HUES64 (cell line): ENCODE data around the gene CDH8.

Experiments
- H3K27ac ChIP-seq: 2 replicates; pipeline ENCODE4 v1.7.0; 2013; ENCODE audit warnings: low read depth, low read length, inconsistent platforms
- H3K27me3 ChIP-seq: 2 replicates; pipeline ENCODE4 v1.6.1; 2013; ENCODE audit warnings: mild to moderate bottlenecking, low read length; ENCODE audit not compliant: insufficient read depth
- H3K36me3 ChIP-seq: 2 replicates; pipeline ENCODE4 v1.6.1; 2013; ENCODE audit warnings: mild to moderate bottlenecking, low read length; ENCODE audit not compliant: insufficient read depth
- H3K4me1 ChIP-seq: 2 replicates; pipeline ENCODE4 v1.6.1; 2013; ENCODE audit warnings: mild to moderate bottlenecking, low read length, moderate library complexity; ENCODE audit not compliant: insufficient read depth
- H3K4me3 ChIP-seq: 2 replicates; pipeline ENCODE4 v1.5.1; 2013; ENCODE audit warnings: mild to moderate bottlenecking, low read length, moderate library complexity
- H3K9ac ChIP-seq: 2 replicates; pipeline ENCODE4 v1.6.1; 2013; ENCODE audit warnings: mild to moderate bottlenecking, low read depth, low read length
- H3K9me3 ChIP-seq: 2 replicates; pipeline ENCODE4 v1.6.1; 2013; ENCODE audit warnings: low read depth, low read length; ENCODE audit not compliant: insufficient read depth
- WGBS: fragments of 150-250, 120-280 bp; methylation state at CpG from one replicate; pipeline ENCODE4 v1.1.7; 2013; ENCODE audit warnings: missing lambda C conversion rate; 5-methylcytosine and 5-hydroxymethylcytosine counted together

CDH8 gene

GRCh38 chr16:62029947-62030346, 6.3 kb downstream of the CDH8 start:
- Histone ChIP-seq H3K27ac (no peak overlapping the region), H3K36me3 (no peaks in the 10 kb centered on the region), H3K4me1 (peaks cover 18% of the 10 kb centered on the region; the same call in 1 of the 2 replicates), H3K27me3 (peaks cover 32% of the 10 kb centered on the region), H3K9me3 (no peaks in the 10 kb centered on the region), H3K9ac (no peak overlapping the region), H3K4me3 (no peak overlapping the region)
- WGBS, result 94% methylated on average over 2 of the region's 3 CpGs

DNA sequence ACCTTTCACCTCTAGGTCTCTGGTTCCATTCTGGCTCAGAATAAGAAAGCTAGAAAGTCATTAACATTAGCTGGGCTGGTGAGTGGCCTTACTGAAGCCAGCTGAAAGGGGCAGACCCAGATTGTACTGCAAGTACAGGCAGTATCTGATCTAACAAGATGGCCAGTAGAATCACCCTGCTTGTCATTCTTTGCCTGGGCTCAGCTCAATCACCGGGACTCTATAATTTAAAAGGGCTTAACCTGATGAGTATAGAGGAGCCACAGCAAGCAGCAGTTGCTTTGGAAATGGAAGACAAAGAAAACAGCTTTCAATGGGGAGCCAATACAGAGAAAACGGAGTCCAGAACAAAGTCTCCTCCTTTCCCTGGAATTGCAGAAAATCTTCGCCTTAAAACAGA, 13.6 kb downstream of the CDH8 start:
- no peaks in the 10 kb centered on the region for H3K36me3 ChIP-seq
- no peak overlapping the region for H3K9ac ChIP-seq
- H3K27ac ChIP-seq, result no peak overlapping the region; the same call in 1 of the 2 replicates
- H3K4me1 ChIP-seq, result peaks cover 38% of the 10 kb centered on the region
- H3K27me3 ChIP-seq, result no peaks in the 10 kb centered on the region
- no peak overlapping the region for H3K4me3 ChIP-seq
- 68% methylated on average over 3 of the region's 3 CpGs for WGBS
- no peaks in the 10 kb centered on the region for H3K9me3 ChIP-seq

- Histone ChIP-seq H3K4me1 (peaks cover 44% of the 10 kb centered on the region), H3K27me3 (no peaks in the 10 kb centered on the region), H3K9ac (no peak overlapping the region), H3K9me3 (no peaks in the 10 kb centered on the region), H3K36me3 (no peaks in the 10 kb centered on the region), H3K4me3 (no peak overlapping the region), H3K27ac (no peak overlapping the region)
- 93% methylated on average over 11 of the region's 11 CpGs for WGBS
These were observed 15.1 kb downstream of the CDH8 start for GRCh38 chr16:62021161-62021581.

DNA sequence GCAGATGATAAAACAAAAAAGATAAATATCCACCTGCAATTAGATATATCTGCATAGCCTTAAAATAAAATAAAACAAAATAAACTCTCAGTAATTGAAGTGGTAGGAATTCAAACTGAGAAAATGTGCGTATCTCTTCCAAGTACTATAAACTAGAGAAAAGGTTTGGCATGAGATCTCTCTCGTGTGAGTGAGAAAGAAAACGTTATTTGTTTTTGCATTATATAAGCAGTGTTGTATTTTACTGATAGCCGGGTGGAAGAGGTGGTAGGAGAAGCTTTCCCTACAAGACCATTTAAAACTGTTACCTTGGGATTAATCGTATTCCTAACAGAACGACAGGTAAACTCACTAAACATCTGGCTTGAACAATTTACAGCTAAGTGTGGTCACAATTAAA, 15.6 kb downstream of the CDH8 start:
- Histone ChIP-seq H3K4me1 (peaks cover 44% of the 10 kb centered on the region), H3K4me3 (no peak overlapping the region)
- 89% methylated on average over 5 of the region's 6 CpGs for WGBS

DNA sequence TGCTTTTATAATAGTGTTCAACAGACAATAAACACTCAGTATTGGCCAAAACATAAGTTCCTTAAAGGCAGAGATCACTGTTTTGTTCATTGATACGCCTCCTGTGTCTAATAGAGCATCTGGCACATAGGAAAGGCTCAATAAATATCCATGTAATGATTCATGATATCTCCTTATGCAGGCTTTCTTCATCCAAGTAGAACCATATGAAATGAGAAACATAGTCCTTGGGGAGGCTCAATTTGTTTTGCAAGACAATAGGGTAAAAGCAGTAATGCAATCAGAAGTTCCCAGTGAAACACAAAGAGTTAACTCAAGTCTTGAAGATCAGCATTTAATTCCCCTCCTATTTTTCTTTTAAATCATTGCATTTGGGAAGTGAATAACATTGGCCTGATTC, 16.4 kb downstream of the CDH8 start:
- H3K27me3 ChIP-seq, result no peaks in the 10 kb centered on the region
- no peaks in the 10 kb centered on the region for H3K9me3 ChIP-seq
- no peak overlapping the region for H3K9ac ChIP-seq
- no peak overlapping the region for H3K27ac ChIP-seq
- peaks cover 44% of the 10 kb centered on the region for H3K4me1 ChIP-seq
- H3K36me3 ChIP-seq, result no peaks in the 10 kb centered on the region
- 100% methylated on average over 1 of the region's 1 CpG for WGBS
- H3K4me3 ChIP-seq, result no peak overlapping the region

More for the DNA sequence above, 15.6 kb downstream of the CDH8 start:
- no peaks in the 10 kb centered on the region for H3K9me3 ChIP-seq
- no peak overlapping the region for H3K9ac ChIP-seq
- H3K27me3 ChIP-seq, result no peaks in the 10 kb centered on the region
- no peaks in the 10 kb centered on the region for H3K36me3 ChIP-seq
- no peak overlapping the region for H3K27ac ChIP-seq

DNA sequence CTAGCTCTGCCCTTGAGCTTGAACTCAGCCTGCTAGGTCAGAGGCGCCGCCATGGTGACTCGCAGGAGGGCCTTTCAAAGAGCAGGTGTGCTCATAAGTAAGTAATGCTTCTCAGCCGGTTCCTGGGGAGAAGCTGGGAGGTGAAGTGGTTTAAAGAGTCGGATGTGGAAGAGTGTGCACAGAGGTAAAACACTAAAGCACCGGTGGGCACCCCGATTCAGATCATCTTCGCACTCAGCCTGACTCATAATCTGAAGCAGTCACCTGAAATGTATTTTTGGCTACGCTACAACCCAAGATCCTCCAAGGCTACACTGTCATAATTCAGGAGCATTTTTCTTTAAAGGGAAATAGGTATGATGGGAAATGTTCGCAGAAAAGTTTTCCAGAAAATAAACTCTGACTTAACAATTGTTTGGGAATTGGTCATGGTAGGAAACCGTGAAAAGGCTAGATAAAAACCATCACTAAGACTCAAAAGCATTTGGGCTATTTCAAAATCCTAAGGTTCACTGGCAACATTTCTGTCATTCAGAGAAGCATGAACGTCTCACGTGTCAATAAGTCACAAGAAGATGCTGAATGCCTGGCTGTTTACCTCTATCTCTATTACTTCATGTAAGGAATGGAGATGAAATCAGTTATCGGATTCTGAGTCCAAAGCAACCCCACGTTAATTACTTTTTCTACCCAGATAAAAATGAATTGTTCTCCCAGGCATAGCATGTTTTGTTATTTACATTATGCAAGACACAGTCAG, 17.8 kb downstream of the CDH8 start:
- Histone ChIP-seq H3K36me3 (no peaks in the 10 kb centered on the region), H3K9ac (no peak overlapping the region), H3K27ac (no peak overlapping the region), H3K9me3 (no peaks in the 10 kb centered on the region), H3K4me3 (no peak overlapping the region), H3K27me3 (no peaks in the 10 kb centered on the region), H3K4me1 (peaks cover 50% of the 10 kb centered on the region)
- 88% methylated on average over 14 of the region's 15 CpGs for WGBS

GRCh38 chr16:62014319-62014923, 21.8 kb downstream of the CDH8 start:
- WGBS, result 97% methylated on average over 6 of the region's 8 CpGs
- Histone ChIP-seq H3K4me1 (peaks cover 18% of the 10 kb centered on the region), H3K27ac (no peak overlapping the region), H3K27me3 (no peaks in the 10 kb centered on the region), H3K4me3 (no peak overlapping the region), H3K36me3 (no peaks in the 10 kb centered on the region), H3K9me3 (no peaks in the 10 kb centered on the region), H3K9ac (no peak overlapping the region)

- H3K9ac ChIP-seq, result no peak overlapping the region
- no peaks in the 10 kb centered on the region for H3K27me3 ChIP-seq
- no peaks in the 10 kb centered on the region for H3K36me3 ChIP-seq
- H3K4me3 ChIP-seq, result no peak overlapping the region
- WGBS, result 94% methylated on average over 4 of the region's 4 CpGs
- H3K27ac ChIP-seq, result no peak overlapping the region
- H3K9me3 ChIP-seq, result no peaks in the 10 kb centered on the region
- peaks cover 7% of the 10 kb centered on the region for H3K4me1 ChIP-seq
These were observed 26.1 kb downstream of the CDH8 start for GRCh38 chr16:62010186-62010585.

DNA sequence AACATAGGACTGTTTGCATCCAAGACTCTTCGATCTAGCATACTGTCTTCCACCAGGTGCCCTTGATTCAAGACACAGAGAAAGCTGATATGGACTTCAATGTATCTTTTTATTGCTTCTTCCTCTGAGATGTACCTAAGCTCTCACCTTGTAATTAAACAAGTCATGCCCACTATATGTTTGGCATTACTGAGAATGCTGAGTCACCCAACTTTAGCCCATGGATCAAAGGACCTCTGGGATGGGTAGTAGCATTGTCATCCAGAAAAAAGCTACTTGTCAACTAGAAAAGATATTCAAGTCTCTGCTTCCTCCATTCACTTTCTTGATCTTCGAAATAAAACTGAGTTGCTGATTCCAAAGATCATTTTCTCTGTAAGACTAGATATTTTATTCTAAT, 37.8 kb downstream of the CDH8 start:
- H3K27me3 ChIP-seq, result no peaks in the 10 kb centered on the region
- H3K36me3 ChIP-seq, result no peaks in the 10 kb centered on the region
- WGBS, result 95% methylated on average over 1 of the region's 2 CpGs
- no peaks in the 10 kb centered on the region for H3K9me3 ChIP-seq
- no peak overlapping the region for H3K27ac ChIP-seq
- no peak overlapping the region for H3K9ac ChIP-seq
- no peak overlapping the region for H3K4me3 ChIP-seq
- H3K4me1 ChIP-seq, result peaks cover 11% of the 10 kb centered on the region

GRCh38 chr16:61993108-61993507, 43.1 kb downstream of the CDH8 start:
- 93% methylated on average over 3 of the region's 3 CpGs for WGBS
- H3K4me1 ChIP-seq, result peaks cover 11% of the 10 kb centered on the region
- no peaks in the 10 kb centered on the region for H3K27me3 ChIP-seq

DNA sequence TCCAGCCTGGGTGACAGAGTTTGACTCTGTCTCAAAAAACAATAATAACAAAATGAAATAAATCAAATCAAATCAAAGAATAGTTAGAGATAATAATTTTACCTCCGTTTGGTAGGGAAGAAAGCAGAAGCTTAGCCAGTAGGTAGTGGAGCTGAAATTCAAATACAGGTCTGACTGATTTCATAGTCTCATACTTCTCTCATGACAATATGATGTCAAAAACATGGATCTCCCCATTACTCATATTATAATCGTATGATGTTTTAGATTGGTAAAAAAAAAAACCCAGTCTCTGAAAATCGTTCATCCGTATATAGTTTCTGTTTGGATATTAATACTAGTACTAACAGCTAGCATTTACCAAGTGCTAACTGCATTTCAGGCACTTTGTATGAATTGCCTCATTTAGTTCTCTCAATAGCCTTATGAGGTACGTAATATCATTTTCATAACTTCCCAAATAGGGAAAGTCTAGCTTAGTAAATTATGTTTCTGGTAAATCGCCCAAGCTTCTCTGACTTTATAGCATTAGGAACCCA, 48.7 kb downstream of the CDH8 start:
- Histone ChIP-seq H3K9me3 (no peaks in the 10 kb centered on the region), H3K27me3 (no peaks in the 10 kb centered on the region), H3K27ac (no peak overlapping the region), H3K4me1 (peaks cover 8% of the 10 kb centered on the region; the same call in 1 of the 2 replicates), H3K9ac (no peak overlapping the region), H3K4me3 (no peak overlapping the region), H3K36me3 (no peaks in the 10 kb centered on the region)
- whole genome bisulfite sequencing, result 92% methylated on average over 4 of the region's 6 CpGs

More at GRCh38 chr16:61993108-61993507, 43.1 kb downstream of the CDH8 start:
- Histone ChIP-seq H3K9me3 (no peaks in the 10 kb centered on the region), H3K27ac (no peak overlapping the region), H3K4me3 (no peak overlapping the region), H3K9ac (no peak overlapping the region), H3K36me3 (no peaks in the 10 kb centered on the region)
